Hepatocyte (in vitro differentiated cells): Measurements from ENCODE around the gene CBX2.

Experiments used
- EZH2 ChIP-seq: fragments of 200-600 bp; sonication (generic); IDR thresholded peaks from 2 replicates; pipeline ENCODE4 v1.6.1; 2016; ENCODE audit warnings: antibody characterized with exemption, mild to moderate bottlenecking, borderline replicate concordance
- EZH2phosphoT487 ChIP-seq: fragments of 200-600 bp; sonication (generic); IDR thresholded peaks from one replicate; pipeline ENCODE4 v1.6.1; 2018; ENCODE audit warnings: antibody characterized with exemption, mild to moderate bottlenecking, low read depth, moderate library complexity; ENCODE audit not compliant: unreplicated experiment, severe bottlenecking
- TF ChIP-seq, protein P1 (sequence below): fragments of 200-600 bp; sonication (generic); IDR thresholded peaks from 2 replicates; pipeline ENCODE4 v1.5.1; 2016; ENCODE audit warnings: antibody characterized with exemption, mild to moderate bottlenecking; ENCODE audit not compliant: poor library complexity

DNA sequence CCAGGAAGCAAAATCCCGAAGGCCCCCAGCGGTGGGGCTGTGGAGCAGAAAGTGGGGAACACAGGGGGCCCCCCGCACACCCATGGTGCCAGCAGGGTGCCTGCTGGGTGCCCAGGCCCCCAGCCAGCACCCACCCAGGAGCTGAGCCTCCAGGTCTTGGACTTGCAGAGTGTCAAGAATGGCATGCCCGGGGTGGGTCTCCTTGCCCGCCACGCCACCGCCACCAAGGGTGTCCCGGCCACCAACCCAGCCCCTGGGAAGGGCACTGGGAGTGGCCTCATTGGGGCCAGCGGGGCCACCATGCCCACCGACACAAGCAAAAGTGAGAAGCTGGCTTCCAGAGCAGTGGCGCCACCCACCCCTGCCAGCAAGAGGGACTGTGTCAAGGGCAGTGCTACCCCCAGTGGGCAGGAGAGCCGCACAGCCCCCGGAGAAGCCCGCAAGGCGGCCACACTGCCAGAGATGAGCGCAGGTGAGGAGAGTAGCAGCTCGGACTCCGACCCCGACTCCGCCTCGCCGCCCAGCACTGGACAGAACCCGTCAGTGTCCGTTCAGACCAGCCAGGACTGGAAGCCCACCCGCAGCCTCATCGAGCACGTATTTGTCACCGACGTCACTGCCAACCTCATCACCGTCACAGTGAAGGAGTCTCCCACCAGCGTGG, 6.5 kb downstream of the CBX2 start:
- no peak for TF ChIP-seq EZH2phosphoT487
- TF ChIP-seq, protein P1, sequence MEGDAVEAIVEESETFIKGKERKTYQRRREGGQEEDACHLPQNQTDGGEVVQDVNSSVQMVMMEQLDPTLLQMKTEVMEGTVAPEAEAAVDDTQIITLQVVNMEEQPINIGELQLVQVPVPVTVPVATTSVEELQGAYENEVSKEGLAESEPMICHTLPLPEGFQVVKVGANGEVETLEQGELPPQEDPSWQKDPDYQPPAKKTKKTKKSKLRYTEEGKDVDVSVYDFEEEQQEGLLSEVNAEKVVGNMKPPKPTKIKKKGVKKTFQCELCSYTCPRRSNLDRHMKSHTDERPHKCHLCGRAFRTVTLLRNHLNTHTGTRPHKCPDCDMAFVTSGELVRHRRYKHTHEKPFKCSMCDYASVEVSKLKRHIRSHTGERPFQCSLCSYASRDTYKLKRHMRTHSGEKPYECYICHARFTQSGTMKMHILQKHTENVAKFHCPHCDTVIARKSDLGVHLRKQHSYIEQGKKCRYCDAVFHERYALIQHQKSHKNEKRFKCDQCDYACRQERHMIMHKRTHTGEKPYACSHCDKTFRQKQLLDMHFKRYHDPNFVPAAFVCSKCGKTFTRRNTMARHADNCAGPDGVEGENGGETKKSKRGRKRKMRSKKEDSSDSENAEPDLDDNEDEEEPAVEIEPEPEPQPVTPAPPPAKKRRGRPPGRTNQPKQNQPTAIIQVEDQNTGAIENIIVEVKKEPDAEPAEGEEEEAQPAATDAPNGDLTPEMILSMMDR, result no peak
- no peak for TF ChIP-seq EZH2
